ENCODE results near the gene AUTS2.

AUTS2 gene

GRCh38 chr7:69620650-69621049 lies 22.4 kb downstream of the AUTS2 start:
- no peak overlapping the region for H3K4me3 Mint-ChIP-seq

DNA sequence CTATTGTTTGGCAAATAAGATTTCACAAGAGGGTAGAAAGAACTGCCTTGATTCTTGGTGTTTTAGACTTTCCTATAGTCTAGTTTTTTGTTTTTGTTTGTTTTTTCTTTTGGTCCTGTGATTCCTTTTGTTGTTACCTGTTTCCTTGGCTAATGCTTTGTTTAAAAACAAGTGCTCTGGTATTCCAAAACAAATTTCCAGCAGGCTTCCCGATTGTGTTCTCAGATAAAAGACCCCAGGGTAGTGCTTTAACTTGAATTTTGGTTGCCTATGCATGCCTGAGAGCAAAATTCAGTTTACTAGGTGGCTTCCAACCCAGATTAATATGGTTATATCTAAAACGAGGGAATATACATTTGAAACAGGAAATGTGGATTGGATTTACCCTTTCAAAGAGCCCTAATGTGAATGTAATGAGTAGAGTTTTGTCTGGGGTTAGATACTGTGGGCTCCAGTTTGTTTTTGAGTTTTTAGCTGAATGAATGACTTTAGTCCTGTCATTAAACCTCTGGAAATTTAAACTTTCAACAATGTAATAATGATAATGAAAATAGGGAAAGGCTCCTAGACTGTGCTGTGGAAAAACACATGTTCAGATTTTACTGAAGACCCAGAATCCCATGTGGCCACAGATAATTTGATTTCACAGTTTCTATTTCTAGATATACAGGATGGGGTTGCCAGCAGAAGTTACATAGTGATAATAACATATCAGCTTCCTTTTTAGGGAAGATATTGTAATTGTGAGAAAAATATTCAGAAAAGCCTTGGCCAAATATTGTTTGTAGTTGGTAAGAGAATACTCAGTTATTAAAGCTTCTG lies 23.9 kb downstream of the AUTS2 start:
- H3K27me3 Mint-ChIP-seq (ENCODE audit: low read depth, poor library complexity) = peaks cover 5% of the 10 kb centered on the region
- no peak overlapping the region for H3K27ac Mint-ChIP-seq
- peaks cover 94% of the 10 kb centered on the region for H3K4me1 Mint-ChIP-seq
- H3K4me3 Mint-ChIP-seq = peak overlapping the region; percentile 47
- DNase-seq = no peak
- TF ChIP-seq CTCF (IDR thresholded peaks at IDR 0.05) = no peak
- no peaks in the 10 kb centered on the region for H3K9me3 Mint-ChIP-seq
- H3K36me3 Mint-ChIP-seq (ENCODE audit: low read depth) = no peaks in the 10 kb centered on the region

More at GRCh38 chr7:69620650-69621049, 22.4 kb downstream of the AUTS2 start:
- TF ChIP-seq CTCF (IDR thresholded peaks at IDR 0.05) = no peak
- H3K9me3 Mint-ChIP-seq = no peaks in the 10 kb centered on the region
- DNase-seq = no peak
- peak overlapping the region; percentile 11 for H3K27ac Mint-ChIP-seq
- H3K27me3 Mint-ChIP-seq (ENCODE audit: low read depth, poor library complexity) = peaks cover 5% of the 10 kb centered on the region
- H3K36me3 Mint-ChIP-seq (ENCODE audit: low read depth) = no peaks in the 10 kb centered on the region
- peaks cover 94% of the 10 kb centered on the region for H3K4me1 Mint-ChIP-seq

GRCh38 chr7:69622960-69623359 lies 24.7 kb downstream of the AUTS2 start:
- no peak overlapping the region for H3K4me3 Mint-ChIP-seq
- H3K36me3 Mint-ChIP-seq (ENCODE audit: low read depth) = no peaks in the 10 kb centered on the region
- peaks cover 94% of the 10 kb centered on the region for H3K4me1 Mint-ChIP-seq
- H3K9me3 Mint-ChIP-seq = no peaks in the 10 kb centered on the region
- TF ChIP-seq CTCF (IDR thresholded peaks at IDR 0.05) = no peak
- DNase-seq = no peak
- H3K27me3 Mint-ChIP-seq (ENCODE audit: low read depth, poor library complexity) = peaks cover 5% of the 10 kb centered on the region
- H3K27ac Mint-ChIP-seq = no peak overlapping the region

DNA sequence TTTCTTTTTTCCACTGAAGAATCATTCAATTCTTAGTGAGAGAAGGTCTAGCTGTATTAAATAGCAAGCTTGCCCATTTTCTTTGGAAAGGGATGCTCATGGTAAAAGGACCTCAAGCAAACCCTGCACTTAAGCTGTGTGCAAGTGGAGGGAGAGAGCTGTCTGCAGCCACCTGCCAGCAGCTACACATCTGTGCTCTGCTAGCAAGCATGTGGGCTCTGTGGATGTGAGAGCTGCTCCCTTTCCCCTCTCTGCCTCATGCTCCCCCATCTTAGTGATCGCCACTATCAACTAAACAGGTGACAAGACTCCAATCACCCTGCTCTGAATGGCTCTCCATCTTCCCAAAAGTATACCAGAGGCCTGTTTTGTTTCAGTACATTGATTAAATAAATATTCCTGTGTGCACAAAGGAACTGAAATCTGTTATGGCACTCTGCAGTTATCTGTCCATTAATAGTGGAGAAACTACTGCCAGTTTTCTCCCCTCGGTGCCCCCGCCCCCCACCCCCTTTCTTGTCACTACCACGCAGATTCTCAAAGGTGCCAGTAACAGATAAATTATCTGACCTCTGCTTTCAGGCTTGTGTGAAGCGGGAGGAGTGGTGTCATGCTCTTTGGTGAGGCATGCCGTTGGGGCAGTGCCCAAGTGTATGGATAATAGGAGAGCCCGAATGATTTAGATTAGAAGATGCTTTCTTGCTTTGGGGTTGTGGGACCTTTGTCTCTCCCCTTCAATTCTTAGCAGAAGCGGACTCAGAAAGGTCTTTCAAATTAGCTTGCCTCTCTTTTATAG lies 26.4 kb downstream of the AUTS2 start:
- peak overlapping the region; percentile 35 for H3K4me3 Mint-ChIP-seq
- H3K36me3 Mint-ChIP-seq (ENCODE audit: low read depth) = no peaks in the 10 kb centered on the region
- H3K27ac Mint-ChIP-seq = peak overlapping the region; percentile 80
- peaks cover 96% of the 10 kb centered on the region for H3K4me1 Mint-ChIP-seq
- DNase-seq = no peak
- no peaks in the 10 kb centered on the region for H3K9me3 Mint-ChIP-seq
- no peak for TF ChIP-seq CTCF (IDR thresholded peaks at IDR 0.05)
- peaks cover 5% of the 10 kb centered on the region for H3K27me3 Mint-ChIP-seq (ENCODE audit: low read depth, poor library complexity)

DNA sequence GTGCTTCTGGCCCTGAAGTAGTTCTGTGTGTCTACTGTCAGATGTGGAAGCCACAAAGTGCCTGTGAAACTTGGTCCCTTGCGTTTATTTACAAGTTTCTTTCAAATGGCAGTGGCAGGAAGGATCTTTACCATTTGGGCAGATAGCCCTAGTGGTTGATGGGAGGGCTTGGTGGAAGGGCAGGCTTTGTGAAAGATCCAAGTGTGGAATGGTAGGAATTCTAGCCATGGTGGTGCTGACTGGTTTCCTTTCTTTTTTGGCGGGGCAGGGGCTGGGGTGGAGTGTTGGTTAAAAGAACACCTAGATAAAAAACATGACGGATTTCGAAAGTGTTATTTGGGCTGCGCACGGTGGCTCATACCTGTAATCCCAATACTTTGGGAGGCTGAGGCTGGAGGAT lies 27.0 kb downstream of the AUTS2 start:
- H3K4me3 Mint-ChIP-seq = peak overlapping the region; percentile 35
- peaks cover 96% of the 10 kb centered on the region for H3K4me1 Mint-ChIP-seq
- H3K36me3 Mint-ChIP-seq (ENCODE audit: low read depth) = no peaks in the 10 kb centered on the region
- peak overlapping the region; percentile 80 for H3K27ac Mint-ChIP-seq
- no peak for TF ChIP-seq CTCF (IDR thresholded peaks at IDR 0.05)
- no peak for DNase-seq
- H3K27me3 Mint-ChIP-seq (ENCODE audit: low read depth, poor library complexity) = peaks cover 5% of the 10 kb centered on the region
- H3K9me3 Mint-ChIP-seq = no peaks in the 10 kb centered on the region
